ENCODE data around the gene PIP4K2A.
"Not testable (repeated sequence)": the region's sequence is repeated elsewhere in the genome, so short reads cannot be mapped to it uniquely, and the experiment has no call there.

- TF ChIP-seq CTCF, POLR2A (IDR thresholded peaks at IDR 0.05): not testable (repeated sequence)
Measured at GRCh38 chr10:22744858-22745257, 30.5 kb upstream of the PIP4K2A start.

All from body of pancreas (tissue), 4 donors.